HCT116 (cell line): ENCODE results near the gene SMG6. TPM values are rescaled to one million over a fixed set of nuclear protein-coding genes. Genes with fewer than 3 reads are reported as not detected.

Experiments
- ATAC-seq: fragments of 200-7000 bp; cut with Tn5 transposase; 2 replicates; pipeline ENCODE4 v1.9.1; 2020; ENCODE audit warnings: mild to moderate bottlenecking, moderate library complexity
- BruUV-seq: library from RNA; stranded (reverse); fragments of 400-500 nt; replicated peaks from 2 replicates; lab custom pipeline; 2021; lab: Mats Ljungman, UMichigan
- CTCF ChIA-PET: fragments of 300-600 bp; sonication (Branson Sonifier 250); formaldehyde crosslinking; loops from one replicate; lab custom pipeline; 2021; ENCODE audit warnings: antibody characterized with exemption; lab: Charles Lee
- POLR2A ChIA-PET: fragments of 300-600, 350-600 bp; sonication (Branson Sonifier 250); formaldehyde crosslinking; loops from one replicate; lab custom pipeline; 2021; ENCODE audit warnings: antibody characterized with exemption; lab: Charles Lee
- RAD21 ChIA-PET, 2 experiments: fragments of 300-600 bp; sonication (Branson Sonifier 250); formaldehyde crosslinking; loops; one replicate each; lab custom pipeline; 2023; ENCODE audit warnings: low total read pairs in 2 of 2; ENCODE audit not compliant: uncharacterized antibody in 2 of 2, unreplicated experiment in 2 of 2, low non-redundant PET in 1 of 2; lab: Charles Lee
- DNase-seq: peaks from one replicate; pipeline ENCODE4 v3.0.0-alpha.2; 2010; ENCODE audit warnings: low read depth, low spot score
- H2AFZ ChIP-seq: fragments of 200-600 bp; shearing (Covaris generic), sonication (generic); 2 replicates; pipeline ENCODE4 v1.6.1; 2017; ENCODE audit warnings: low read depth, mixed run types, mixed read lengths, antibody characterized with exemption, low read length; ENCODE audit not compliant: poor library complexity, severe bottlenecking
- H3K27ac ChIP-seq: 2 replicates; pipeline ENCODE4 v1.5.1; 2012; ENCODE audit warnings: low read depth, low read length
- H3K27me3 ChIP-seq: fragments of 200-600 bp; sonication (generic); 2 replicates; pipeline ENCODE4 v1.6.1; 2016; ENCODE audit warnings: mixed run types, low read length, mixed read lengths; ENCODE audit not compliant: insufficient read depth
- H3K36me3 ChIP-seq, 2 experiments: fragments of 200-500 bp in 1 of 2; fragments of 200-600 bp in 1 of 2; sonication (Bioruptor generic) in 1 of 2; sonication (generic) in 1 of 2; 2 replicates each; pipeline versions ENCODE4 v1.5.1 to v1.6.1; 2014 to 2016; ENCODE audit warnings: low read length in 2 of 2, inconsistent platforms in 1 of 2, mixed read lengths in 1 of 2, mixed run types in 1 of 2; ENCODE audit not compliant: insufficient read depth in 2 of 2, control insufficient read depth in 1 of 2
- H3K4me1 ChIP-seq, 2 experiments: fragments of 200-600 bp in 1 of 2; sonication (generic) in 1 of 2; 2 replicates each; pipeline versions ENCODE4 v1.5.1 to v1.6.1; 2012 to 2017; ENCODE audit warnings: low read length in 2 of 2, inconsistent platforms in 1 of 2, mild to moderate bottlenecking in 1 of 2, mixed read lengths in 1 of 2, mixed run types in 1 of 2, moderate library complexity in 1 of 2; ENCODE audit not compliant: insufficient read depth in 2 of 2, control insufficient read depth in 1 of 2
- H3K4me2 ChIP-seq: fragments of 200-600 bp; sonication (generic); 2 replicates; pipeline ENCODE4 v1.6.1; 2017; ENCODE audit warnings: mixed run types, low read length, mixed read lengths
- H3K4me3 ChIP-seq, 2 experiments: fragments of 200-600 bp in 1 of 2; sonication (generic) in 1 of 2; replicated peaks in 1 of 2; 2 replicates each; pipeline ENCODE4 v1.5.1; 2011 to 2016; ENCODE audit warnings: low read length in 2 of 2, control low read depth in 1 of 2, low read depth in 1 of 2, mild to moderate bottlenecking in 1 of 2, mixed read lengths in 1 of 2, mixed run types in 1 of 2
- H3K79me2 ChIP-seq: fragments of 200-600 bp; sonication (generic); 2 replicates; pipeline ENCODE4 v1.6.1; 2017; ENCODE audit warnings: mild to moderate bottlenecking, mixed run types, low read length, moderate library complexity, mixed read lengths; ENCODE audit not compliant: insufficient read depth
- H3K9ac ChIP-seq: fragments of 200-600 bp; sonication (generic); 2 replicates; pipeline ENCODE4 v1.6.1; 2016; ENCODE audit warnings: low read length, mixed read lengths
- H3K9me2 ChIP-seq: fragments of 200-600 bp; sonication (generic), shearing (Covaris generic); 2 replicates; pipeline ENCODE4 v1.6.1; 2017; ENCODE audit warnings: mixed run types, mild to moderate bottlenecking, moderate library complexity; ENCODE audit not compliant: insufficient read depth
- H3K9me3 ChIP-seq, 2 experiments: fragments of 200-500 bp in 1 of 2; fragments of 200-600 bp in 1 of 2; sonication (Bioruptor generic) in 1 of 2; sonication (generic) in 1 of 2; 2 replicates each; pipeline ENCODE4 v1.6.1; 2014 to 2017; ENCODE audit warnings: low read length in 2 of 2, mixed read lengths in 2 of 2, inconsistent platforms in 1 of 2, low read depth in 1 of 2, mild to moderate bottlenecking in 1 of 2, mixed run types in 1 of 2, moderate library complexity in 1 of 2; ENCODE audit not compliant: control insufficient read depth in 1 of 2, insufficient read depth in 1 of 2
- H4K20me1 ChIP-seq: fragments of 200-600 bp; sonication (generic), shearing (Covaris generic); 2 replicates; pipeline ENCODE4 v1.6.1; 2017; ENCODE audit warnings: mixed run types, mild to moderate bottlenecking, moderate library complexity; ENCODE audit not compliant: insufficient read depth
- ATF3 ChIP-seq: IDR thresholded peaks from 2 replicates; pipeline ENCODE4 v1.6.1; 2012
- CBX3 ChIP-seq: IDR thresholded peaks from 2 replicates; pipeline ENCODE4 v1.6.1; 2012; ENCODE audit warnings: low read depth
- CEBPB ChIP-seq: IDR thresholded peaks from 2 replicates; pipeline ENCODE4 v1.6.1; 2012; ENCODE audit warnings: low read depth
- EGR1 ChIP-seq: IDR thresholded peaks from 2 replicates; pipeline ENCODE4 v1.6.1; 2012; ENCODE audit warnings: low read depth
- ELF1 ChIP-seq: IDR thresholded peaks from 2 replicates; pipeline ENCODE4 v1.6.1; 2012; ENCODE audit warnings: low read depth, borderline replicate concordance
- EZH2 ChIP-seq: fragments of 200-600 bp; sonication (generic); IDR thresholded peaks from 2 replicates; pipeline ENCODE4 v1.6.1; 2017; ENCODE audit warnings: antibody characterized with exemption, mixed run types
- EZH2phosphoT487 ChIP-seq: fragments of 200-600 bp; IDR thresholded peaks from 2 replicates; pipeline ENCODE4 v1.6.1; 2018; ENCODE audit warnings: antibody characterized with exemption, borderline replicate concordance
- FOSL1 ChIP-seq: IDR thresholded peaks from 2 replicates; pipeline ENCODE4 v1.6.1; 2012; ENCODE audit warnings: low read depth
- JUND ChIP-seq: IDR thresholded peaks from 2 replicates; pipeline ENCODE4 v1.6.1; 2012
- POLR2A ChIP-seq: IDR thresholded peaks from 2 replicates; pipeline ENCODE4 v1.7.0; 2011; ENCODE audit warnings: borderline replicate concordance; ENCODE audit not compliant: insufficient read depth, insufficient read length; ENCODE audit errors: extremely low read depth
- POLR2AphosphoS5 ChIP-seq: IDR thresholded peaks from 2 replicates; pipeline ENCODE4 v1.6.1; 2011; ENCODE audit warnings: mild to moderate bottlenecking, low read depth, low read length, moderate library complexity
- RAD21 ChIP-seq: IDR thresholded peaks from 2 replicates; pipeline ENCODE4 v1.6.1; 2012; ENCODE audit warnings: low read depth, mild to moderate bottlenecking
- SIN3A ChIP-seq: IDR thresholded peaks from 2 replicates; pipeline ENCODE4 v1.6.1; 2012; ENCODE audit warnings: low read depth
- SP1 ChIP-seq: IDR thresholded peaks from 2 replicates; pipeline ENCODE4 v1.6.1; 2012; ENCODE audit warnings: low read depth
- SRF ChIP-seq: IDR thresholded peaks from 2 replicates; pipeline ENCODE4 v1.6.1; 2012; ENCODE audit warnings: low read depth
- TCF7L2 ChIP-seq: IDR thresholded peaks from 2 replicates; pipeline ENCODE4 v1.7.0; 2011; ENCODE audit warnings: borderline replicate concordance, inconsistent platforms; ENCODE audit not compliant: insufficient read depth, insufficient read length; ENCODE audit errors: extremely low read depth
- YY1 ChIP-seq: IDR thresholded peaks from 2 replicates; pipeline ENCODE4 v1.6.1; 2011; ENCODE audit warnings: low read length, low read depth, moderate library complexity, mild to moderate bottlenecking; ENCODE audit not compliant: insufficient replicate concordance; ENCODE audit errors: extremely low read depth
- ZFX ChIP-seq: fragments of 450-650 bp; IDR thresholded peaks from 2 replicates; pipeline ENCODE4 v1.6.1; 2017
- ZNF274 ChIP-seq: fragments of 200-500 bp; sonication (Bioruptor generic); IDR thresholded peaks from 2 replicates; pipeline ENCODE4 v1.6.1; 2014; ENCODE audit warnings: mild to moderate bottlenecking, low read depth, low read length, inconsistent platforms
- intact Hi-C: fragments of 100-400 bp; cut with micrococcal nuclease; formaldehyde crosslinking; loops from 2 replicates; pipeline ENCODE4 v1.10.0; 2022
- total RNA-seq: library from RNA; stranded (reverse); gene quantifications from one replicate; pipeline ENCODE4 v1.2.1, GENCODE V29; 2021; ENCODE audit not compliant: unreplicated experiment
- TF ChIP-seq, protein P1 (sequence below), 3 experiments: fragments of 200-600 bp in 1 of 3; sonication (generic) in 1 of 3; IDR thresholded peaks in 2 of 3; conservative IDR thresholded peaks in 1 of 3; 2 replicates each; pipeline ENCODE4 v1.5.1; 2012 to 2017; ENCODE audit warnings: low read depth in 2 of 3, low read length in 2 of 3, antibody characterized with exemption in 1 of 3, borderline replicate concordance in 1 of 3, control low read depth in 1 of 3, mild to moderate bottlenecking in 1 of 3, mixed read lengths in 1 of 3, mixed run types in 1 of 3, moderate library complexity in 1 of 3; ENCODE audit not compliant: insufficient read depth in 1 of 3
- TF ChIP-seq, protein P2 (sequence below): IDR thresholded peaks from 2 replicates; pipeline ENCODE4 v1.6.1; 2011; ENCODE audit warnings: mild to moderate bottlenecking, low read length, moderate library complexity; ENCODE audit not compliant: insufficient replicate concordance; ENCODE audit errors: extremely low read depth
- TF ChIP-seq, protein P3 (sequence below): IDR thresholded peaks from 2 replicates; pipeline ENCODE4 v1.6.1; 2012

Gene SMG6
- total RNA-seq, 1 experiment from 2014 or later = 23.1 TPM

- Histone ChIP-seq H3K79me2 (peaks cover 9% of the 10 kb centered on the region; the same call in 1 of the 2 replicates), H3K36me3 (no peaks in the 10 kb centered on the region; a peak in 1 of 4 replicates), H3K9me2 (no peaks in the 10 kb centered on the region), H3K9me3 (no peaks in the 10 kb centered on the region), H3K4me3 (peak within 1 kb of the TSS; percentile 100), H3K4me1 (peaks cover 16 to 23% of the 10 kb centered on the region in 2 experiments; a peak in 3 of 4 replicates), H4K20me1 (no peaks in the 10 kb centered on the region), H3K27me3 (no peaks in the 10 kb centered on the region), H3K27ac (peak within 1 kb of the TSS; percentile 58), H3K9ac (peak within 1 kb of the TSS; percentile 89), H2AFZ (peak within 1 kb of the TSS; percentile 86), H3K4me2 (peak within 1 kb of the TSS; percentile 79)
- intact Hi-C loops = loop anchor here (1.0 to 2.0 kb wide), 2 partner anchors 11 to 121 kb away; no protein-coding TSS in a partner anchor
- ChIA-PET RAD21 (no interaction called here), POLR2A (interaction anchor here (1.3 kb wide), 1 partner anchor 11 kb away, joined by 4 read pairs; the partner anchor contains the start of gene OVCA2), CTCF (interaction anchor here (0.8 kb wide), 1 partner anchor 121 kb away, joined by 3 read pairs; no protein-coding TSS in a partner anchor)
- peak; percentile 85 for DNase-seq
- BruUV-seq = no TSS peak
- peak; percentile 87 for ATAC-seq
- TF ChIP-seq JUND (no peak), EGR1 (peak; percentile 98), SIN3A (peak; percentile 98; the same call in 1 of the 2 replicates), TCF7L2 (peak; percentile 33), RAD21 (peak; percentile 71), POLR2A (peak; percentile 54), ATF3 (no peak), CBX3 (no peak; the same call in 1 of the 2 replicates), EZH2 (no peak), ELF1 (no peak), EZH2phosphoT487 (no peak), CEBPB (no peak), ZFX (peak; percentile 55; the same call in 1 of the 2 replicates), POLR2AphosphoS5 (peak; percentile 74), SRF (peak; percentile 98), ZNF274 (no peak), YY1 (peak; percentile 96), FOSL1 (no peak), SP1 (peak; percentile 96)
- TF ChIP-seq, protein P1, sequence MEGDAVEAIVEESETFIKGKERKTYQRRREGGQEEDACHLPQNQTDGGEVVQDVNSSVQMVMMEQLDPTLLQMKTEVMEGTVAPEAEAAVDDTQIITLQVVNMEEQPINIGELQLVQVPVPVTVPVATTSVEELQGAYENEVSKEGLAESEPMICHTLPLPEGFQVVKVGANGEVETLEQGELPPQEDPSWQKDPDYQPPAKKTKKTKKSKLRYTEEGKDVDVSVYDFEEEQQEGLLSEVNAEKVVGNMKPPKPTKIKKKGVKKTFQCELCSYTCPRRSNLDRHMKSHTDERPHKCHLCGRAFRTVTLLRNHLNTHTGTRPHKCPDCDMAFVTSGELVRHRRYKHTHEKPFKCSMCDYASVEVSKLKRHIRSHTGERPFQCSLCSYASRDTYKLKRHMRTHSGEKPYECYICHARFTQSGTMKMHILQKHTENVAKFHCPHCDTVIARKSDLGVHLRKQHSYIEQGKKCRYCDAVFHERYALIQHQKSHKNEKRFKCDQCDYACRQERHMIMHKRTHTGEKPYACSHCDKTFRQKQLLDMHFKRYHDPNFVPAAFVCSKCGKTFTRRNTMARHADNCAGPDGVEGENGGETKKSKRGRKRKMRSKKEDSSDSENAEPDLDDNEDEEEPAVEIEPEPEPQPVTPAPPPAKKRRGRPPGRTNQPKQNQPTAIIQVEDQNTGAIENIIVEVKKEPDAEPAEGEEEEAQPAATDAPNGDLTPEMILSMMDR (IDR thresholded peaks at IDR 0.05 in 2 of 3, conservative IDR thresholded peaks at IDR 0.05 in 1 of 3; ENCODE audit: borderline replicate concordance in 1 of 3, insufficient read depth in 1 of 3, low read depth in 2 of 3, low read length in 2 of 3) = no peak
- TF ChIP-seq, protein P2, sequence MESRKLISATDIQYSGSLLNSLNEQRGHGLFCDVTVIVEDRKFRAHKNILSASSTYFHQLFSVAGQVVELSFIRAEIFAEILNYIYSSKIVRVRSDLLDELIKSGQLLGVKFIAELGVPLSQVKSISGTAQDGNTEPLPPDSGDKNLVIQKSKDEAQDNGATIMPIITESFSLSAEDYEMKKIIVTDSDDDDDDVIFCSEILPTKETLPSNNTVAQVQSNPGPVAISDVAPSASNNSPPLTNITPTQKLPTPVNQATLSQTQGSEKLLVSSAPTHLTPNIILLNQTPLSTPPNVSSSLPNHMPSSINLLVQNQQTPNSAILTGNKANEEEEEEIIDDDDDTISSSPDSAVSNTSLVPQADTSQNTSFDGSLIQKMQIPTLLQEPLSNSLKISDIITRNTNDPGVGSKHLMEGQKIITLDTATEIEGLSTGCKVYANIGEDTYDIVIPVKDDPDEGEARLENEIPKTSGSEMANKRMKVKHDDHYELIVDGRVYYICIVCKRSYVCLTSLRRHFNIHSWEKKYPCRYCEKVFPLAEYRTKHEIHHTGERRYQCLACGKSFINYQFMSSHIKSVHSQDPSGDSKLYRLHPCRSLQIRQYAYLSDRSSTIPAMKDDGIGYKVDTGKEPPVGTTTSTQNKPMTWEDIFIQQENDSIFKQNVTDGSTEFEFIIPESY = no peak
- TF ChIP-seq, protein P3, sequence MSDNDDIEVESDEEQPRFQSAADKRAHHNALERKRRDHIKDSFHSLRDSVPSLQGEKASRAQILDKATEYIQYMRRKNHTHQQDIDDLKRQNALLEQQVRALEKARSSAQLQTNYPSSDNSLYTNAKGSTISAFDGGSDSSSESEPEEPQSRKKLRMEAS = peak; percentile 98
Measured at GRCh38 chr17:2029911-2030778, 273.4 kb downstream of the SMG6 start, which contains the start of gene DPH1. DPH1 (plus strand) TSS chr17:2030153; CDS start chr17:2030170, 17 bp downstream.
